Activated T-helper 9 cell treated with anti-CD3 and anti-CD28 coated beads, Interleukin-2, amount 50 U/mL, for 16 hours (primary cell): Measurements from ENCODE around the gene MAPK11.

ENCODE experiments used
- DNase-seq: peaks from one replicate; pipeline ENCODE4 v3.0.0-alpha.2; 2020; ENCODE audit warnings: low read depth

MAPK11 gene

DNA sequence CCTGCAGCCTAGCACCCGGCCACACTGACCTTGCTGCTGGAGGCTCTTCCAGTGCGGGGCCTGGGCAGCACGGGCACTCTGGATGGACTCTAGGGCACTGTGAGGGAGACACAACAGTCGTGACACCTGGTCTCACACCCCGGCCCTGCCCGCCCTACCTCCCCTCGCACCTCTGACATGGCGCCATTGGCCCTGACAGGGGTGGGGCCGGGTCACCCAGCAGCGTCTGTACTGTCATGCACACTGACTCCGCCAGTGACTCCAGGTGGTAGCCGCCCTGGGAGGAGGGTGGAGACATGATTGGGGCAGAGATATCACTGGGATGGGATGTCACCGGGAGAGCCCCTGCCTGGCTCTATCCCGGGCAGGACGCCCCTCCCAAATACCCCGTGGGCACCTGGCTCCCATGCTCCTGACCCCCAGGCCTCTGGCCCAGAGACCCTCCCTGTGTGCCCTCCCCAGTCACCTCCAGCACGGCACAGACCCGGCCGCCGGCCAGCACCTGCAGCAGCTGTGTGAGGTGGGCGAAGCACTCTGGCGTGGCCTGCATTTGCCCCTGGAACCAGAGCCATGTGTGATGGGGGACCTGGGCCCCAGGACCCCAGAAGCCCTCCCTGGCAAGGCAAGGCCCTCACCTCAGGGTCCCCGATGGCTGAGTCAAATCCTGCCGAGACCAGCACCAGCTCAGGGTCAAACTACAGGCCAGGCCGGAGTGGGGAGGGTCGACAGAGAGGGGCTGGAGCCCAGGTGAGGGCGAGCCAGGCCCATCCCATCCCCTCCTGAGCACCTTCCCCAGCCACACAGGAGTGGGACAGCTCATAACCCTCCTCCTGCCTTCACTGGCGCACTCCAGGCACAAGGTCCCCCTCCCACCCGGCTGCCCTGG is 21.7 kb downstream of the MAPK11 start:
- no peak for DNase-seq

DNA sequence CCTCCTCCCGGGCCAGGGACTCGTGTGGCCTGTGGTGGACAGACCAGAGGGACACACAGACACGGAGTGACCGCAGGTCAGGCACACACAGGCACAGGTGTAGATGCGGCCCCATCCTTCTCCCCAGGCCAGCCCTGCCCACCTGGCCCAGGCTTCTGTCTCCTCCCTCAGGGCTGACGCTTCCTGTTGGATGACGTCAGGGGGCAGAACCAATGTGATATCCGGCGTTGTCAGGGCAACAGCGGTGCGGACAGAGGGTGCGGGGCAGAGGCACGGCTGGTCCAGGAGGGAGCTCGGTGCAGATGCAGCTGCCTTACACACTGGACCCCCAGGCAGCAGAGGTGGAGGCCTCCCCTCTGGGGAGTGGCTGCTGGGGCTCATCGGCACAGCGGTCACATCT is 22.4 kb downstream of the MAPK11 start:
- DNase-seq = no peak

DNA sequence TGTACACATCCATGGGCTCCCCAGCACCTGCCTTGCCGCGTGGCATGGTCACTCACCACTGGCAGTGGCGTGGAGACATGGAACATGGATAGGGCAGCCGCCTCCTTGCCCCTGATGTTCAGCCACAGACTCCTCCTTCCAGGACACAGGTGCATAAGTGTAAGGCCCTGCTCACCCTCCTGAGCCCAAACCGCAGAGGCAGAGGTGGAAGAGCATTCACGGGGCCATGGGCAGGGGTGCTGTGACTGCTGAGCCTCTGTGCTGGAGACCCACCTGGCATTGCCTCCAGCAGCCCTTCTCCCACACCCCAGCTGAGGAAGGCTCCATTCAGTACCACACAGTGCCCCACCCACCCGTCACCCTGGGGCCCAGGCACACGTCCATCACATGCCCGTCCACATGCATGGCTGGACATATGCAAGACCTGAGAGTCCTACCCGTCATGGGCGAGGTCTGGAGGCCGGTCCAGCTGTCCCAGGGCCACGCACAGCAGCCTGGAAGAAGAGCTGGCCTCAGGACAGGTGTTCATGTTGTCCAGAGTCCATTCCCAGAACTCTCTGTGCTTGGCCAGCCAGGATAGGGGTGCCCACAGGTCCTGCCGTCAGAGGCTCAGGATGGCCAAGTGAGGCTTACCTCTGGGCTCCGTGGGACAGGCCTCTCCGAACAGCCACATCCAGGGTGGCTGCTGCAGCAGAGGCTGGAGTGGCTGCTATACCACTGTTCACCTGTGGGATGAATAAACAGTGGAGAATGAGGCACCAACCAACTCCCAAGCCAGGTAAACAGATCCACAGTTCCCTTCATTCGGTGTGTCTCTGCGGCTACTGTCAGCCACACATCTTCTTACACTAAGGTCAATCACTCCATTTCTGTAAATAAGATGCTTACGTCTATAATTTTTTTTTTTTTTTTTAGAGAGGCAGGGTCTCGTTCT is 23.7 kb downstream of the MAPK11 start:
- DNase-seq = no peak

DNA sequence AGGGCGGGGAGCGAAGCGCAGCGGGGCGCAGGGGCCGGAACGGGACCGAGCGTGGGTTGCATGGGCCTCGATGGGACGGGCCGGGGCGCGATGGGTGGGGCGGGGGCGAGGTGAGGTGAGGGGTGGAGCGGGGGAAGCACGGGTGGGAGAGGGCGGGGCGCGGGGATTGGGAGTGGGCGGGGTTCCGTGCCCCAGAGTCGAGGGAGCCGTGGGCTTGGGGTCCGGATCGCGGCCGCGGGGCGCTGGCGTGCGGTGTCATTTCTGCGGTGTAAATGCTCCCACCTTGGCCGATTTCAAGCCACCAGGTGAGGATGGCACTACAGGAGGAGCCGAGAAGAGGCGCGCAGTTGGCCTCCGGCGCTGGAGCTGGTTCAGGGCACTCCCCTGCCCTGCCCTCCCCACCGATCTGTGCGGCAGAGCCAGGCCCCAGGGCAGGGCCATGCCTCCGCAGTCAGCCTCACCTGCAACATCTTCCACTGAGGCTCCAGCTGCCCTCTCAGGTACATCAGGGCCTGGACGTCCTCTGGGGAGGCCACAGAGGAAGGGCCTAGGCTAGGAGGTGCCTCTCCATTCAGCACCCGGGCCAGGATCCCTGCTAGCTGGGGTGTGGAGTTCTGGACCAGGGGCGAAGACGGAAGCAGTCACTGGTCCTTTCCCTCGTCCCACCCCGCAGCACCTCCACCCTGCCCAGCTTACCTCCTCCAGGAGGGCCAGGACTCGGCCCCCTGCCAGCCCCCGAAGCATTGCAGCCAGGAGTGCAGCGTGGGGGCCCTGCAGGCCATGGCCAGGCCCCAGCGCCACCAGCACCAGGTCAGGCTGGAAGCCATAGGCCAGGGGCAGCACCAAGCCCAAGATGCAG is 24.7 kb downstream of the MAPK11 start:
- DNase-seq = no peak

DNA sequence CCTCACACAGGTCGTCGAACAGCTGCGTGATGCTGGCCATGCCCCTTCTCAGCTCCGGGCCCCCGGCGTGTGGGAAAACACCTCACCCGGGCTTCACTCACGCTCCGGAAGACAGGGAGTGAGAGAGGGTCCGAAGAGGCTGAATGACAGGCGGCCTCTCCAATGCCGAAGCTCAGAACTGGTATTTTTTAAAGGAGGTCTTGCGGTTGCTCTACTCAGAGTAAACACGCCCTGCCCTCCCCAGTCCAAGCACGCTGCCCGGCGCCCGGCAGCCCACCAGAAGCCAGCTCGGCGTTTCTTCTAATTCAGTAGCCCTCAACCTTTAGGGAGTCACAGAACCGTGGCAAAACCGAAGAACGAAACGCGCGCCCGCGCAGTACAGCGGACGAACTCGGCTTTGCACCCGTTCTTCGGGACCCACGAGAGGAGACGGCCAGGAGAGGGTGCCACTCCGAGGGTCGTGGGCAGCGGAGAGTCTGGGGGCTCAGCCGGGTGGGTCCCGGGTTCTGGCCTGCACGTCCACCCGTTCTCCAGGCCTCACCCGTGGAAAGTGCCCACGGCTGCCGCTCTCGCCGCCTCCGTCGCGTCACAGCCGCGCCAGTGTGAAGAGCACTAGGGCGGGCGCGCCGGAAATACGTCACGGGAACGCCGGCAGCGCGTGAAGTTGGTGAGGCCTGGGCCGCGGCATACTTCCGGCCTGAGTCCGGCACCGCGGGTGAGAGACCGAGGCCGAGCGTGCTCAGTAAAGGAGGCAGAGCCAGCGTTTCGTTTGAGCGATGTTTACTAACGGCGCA is 25.6 kb downstream of the MAPK11 start, which contains the start of gene TUBGCP6:
TUBGCP6 (minus strand) TSS at position 604 of the 794 bp plus-strand sequence; CDS start at position 40, 564 bp downstream.
- peak; percentile 90 for DNase-seq

DNA sequence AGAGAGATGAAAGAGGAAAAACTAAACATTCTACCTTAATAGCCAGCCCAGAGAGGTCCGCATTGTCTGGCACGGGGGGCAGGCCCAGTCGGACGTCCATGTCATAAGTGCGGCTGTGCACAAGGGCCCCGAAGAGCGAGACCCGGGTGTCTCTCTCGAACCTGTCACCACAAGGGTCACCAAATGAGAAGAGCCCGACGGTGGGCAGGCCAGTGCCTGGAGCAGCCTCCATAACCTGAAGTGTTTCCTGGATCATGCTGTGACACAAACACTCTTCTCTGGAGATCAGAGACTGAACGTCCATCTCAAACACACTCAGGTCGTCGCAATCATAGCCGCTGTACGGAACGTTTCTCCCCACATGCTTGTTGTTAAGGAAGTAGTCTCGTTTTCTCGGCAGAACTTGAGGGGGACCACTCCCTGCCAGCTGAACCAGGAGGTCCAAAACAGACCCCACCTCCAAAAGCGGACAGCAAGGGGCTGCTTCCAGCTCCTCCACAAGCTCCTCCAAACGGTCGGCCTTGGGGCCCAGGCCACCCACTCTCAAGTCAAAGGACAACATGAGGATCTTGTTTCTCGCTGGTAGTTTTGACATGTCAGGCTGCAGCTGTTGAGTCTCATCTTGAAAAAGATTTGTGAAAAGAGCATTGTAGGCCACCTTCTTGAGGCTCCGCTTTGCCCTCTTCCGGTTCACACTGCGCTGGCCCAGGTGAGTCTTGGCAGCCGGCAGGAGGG is 26.3 kb downstream of the MAPK11 start:
- no peak for DNase-seq

DNA sequence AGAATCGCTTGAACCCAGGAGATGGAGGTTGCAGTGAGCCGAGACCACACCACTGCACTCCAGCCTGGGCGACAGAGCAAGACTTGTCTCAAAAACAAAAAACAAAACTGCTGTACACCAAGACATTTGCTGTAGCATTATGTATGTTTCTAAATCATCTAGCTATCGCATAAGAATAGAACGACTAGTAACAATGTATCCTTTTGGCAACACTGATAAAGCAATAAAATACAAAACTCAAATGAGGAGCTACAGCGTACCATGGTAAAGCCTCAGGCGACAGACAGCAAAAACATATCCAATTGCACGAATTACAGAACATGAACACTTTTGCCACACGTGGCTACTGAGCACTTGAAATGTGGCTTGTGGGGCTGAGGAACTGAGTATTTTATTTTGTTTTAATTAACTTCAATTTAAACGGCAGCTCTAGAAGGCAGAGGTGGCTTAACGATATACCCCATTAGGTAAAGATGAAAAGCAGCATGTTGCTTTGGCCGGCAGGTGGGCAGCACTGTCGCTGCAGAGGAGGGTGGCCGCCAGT is 27.7 kb downstream of the MAPK11 start:
- no peak for DNase-seq

DNA sequence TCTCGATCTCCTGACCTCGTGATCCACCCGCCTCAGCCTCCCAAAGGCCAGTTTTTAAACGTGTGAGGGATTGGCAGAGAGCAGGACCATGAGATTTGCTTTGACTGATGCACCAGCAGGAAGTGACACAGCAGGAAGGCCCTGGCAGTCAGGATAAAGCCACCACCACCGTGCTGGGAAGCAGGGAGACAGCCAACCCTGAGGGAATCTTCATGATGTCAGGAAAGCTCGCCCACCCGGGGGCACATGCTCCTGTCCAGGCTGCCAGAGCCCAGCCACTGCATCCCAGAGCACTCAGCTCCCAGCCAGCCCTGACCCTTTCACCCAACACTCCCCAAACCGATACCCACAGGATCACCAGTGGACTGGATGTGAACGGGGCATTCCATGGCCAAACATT is 31.4 kb downstream of the MAPK11 start:
- no peak for DNase-seq

DNA sequence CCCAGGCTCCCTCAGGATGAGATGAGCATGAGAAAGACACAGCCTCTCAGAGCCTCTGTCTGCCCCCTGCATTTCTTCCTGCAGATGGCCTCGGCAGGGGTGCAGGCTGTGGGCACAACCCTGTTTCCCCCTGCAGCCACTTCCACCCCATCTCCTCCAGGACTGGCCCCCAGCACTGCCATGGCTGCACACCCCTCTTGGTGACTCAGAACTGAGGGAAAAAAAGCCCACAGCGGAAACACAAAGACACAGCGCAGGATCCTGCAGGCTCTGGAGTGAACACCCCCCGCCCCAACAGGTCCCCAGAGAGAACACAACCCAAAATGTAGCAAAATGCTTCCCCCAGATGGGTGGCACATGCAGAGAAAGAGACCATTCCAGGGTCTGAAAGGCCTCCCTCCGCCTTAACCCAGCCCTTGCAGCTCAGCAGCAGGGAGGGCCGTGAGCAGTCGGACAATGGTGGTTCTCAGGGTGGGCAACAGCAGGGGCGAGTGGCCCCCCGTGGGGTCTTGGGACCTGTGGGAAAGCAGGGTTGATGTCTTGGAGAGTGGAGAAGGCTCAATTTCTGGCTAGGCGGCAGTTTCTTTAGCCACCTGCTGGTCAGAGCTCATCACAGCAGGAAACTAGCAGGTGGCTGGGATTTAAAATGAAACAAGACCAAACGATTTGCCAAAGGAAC is 33.3 kb downstream of the MAPK11 start:
- DNase-seq = no peak

DNA sequence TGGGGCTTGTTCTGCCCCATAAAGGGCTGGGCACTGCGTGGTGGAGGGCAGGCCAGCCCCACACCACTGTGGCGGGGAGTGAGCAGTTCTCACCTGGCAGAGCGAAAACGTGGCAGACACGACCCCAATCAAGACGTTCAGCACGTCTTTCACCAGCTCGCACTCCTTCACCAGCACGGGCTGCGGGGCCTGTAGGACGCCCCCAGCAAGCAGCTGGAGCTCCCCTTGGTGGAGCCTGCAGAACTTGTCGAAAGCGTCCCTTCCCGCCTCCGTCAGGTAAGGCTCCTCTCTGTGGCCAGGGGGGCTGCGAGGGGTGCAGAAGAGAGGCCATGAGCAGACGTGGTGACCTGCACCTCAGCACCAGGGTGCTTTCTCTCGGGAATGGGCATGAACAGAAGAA is 37.0 kb downstream of the MAPK11 start:
- no peak for DNase-seq

DNA sequence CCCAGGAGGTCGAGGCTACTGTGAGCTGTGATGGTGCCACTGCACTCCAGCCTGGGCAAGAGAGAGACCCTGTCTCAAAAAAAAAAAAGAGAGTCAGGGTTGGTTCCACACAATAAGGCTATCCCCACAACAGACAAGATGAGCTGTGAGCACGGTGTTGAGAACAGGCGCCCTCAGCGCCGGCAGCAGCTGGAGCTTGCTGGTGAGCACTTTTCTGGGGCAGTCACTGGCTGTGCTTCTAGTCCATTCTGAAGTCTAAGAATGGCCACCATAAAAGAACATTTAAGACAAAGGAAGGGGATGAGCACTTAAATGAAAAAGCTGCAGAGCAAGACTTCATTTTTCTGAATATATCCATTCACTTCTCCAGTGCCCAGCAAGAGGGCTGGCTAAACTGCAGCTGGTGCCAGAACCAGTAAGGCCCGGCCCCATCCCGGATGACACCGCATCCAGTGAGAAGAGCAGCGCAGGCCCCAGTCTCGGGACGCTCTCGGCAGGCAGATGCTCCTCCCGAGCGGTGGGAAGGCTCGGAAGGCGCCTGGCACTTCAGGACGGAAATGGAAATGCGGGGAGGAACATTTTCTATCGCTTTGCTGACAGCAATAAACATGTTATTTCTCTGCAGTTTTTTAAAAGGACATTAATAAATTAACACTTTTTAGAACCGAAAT is 37.6 kb downstream of the MAPK11 start:
- no peak for DNase-seq

DNA sequence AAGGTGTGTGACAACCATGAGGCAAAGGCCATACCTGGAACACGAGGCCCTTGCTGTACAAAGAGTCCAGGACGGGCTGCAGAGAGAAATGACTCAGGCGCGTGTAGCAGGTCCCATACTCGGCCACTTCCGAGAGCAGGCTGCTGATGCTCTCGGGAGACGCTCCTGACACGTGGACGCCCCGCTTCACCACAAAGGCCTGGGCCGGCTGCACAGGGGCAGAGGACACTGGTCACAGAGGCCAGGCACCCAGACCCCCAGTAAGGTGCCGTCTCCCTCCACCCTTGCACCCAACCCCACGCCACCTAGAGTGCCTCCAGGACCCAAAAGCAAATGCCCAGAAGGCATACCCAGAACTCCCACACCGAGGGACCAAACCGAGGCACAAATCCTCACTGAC is 40.8 kb downstream of the MAPK11 start:
- no peak for DNase-seq

DNA sequence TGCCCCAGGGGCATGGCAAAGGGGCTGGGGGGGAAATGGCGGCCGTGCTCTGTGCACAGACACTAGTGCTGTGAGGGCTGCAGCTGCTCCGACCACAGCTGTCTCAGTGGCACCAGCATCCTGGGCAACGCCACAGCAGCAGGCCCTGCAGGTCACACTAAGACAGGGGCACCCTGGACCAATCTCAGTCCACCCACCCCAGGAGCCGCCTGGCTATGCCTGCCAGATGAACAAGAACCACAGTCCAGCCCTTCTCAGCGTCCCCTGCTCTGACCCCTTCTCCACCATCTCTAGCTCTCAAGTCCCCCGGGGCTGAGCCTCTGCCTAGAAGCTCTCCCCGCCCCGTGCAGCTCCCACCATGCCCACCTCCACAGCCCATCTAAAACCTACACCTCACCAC is 41.8 kb downstream of the MAPK11 start:
- no peak for DNase-seq

DNA sequence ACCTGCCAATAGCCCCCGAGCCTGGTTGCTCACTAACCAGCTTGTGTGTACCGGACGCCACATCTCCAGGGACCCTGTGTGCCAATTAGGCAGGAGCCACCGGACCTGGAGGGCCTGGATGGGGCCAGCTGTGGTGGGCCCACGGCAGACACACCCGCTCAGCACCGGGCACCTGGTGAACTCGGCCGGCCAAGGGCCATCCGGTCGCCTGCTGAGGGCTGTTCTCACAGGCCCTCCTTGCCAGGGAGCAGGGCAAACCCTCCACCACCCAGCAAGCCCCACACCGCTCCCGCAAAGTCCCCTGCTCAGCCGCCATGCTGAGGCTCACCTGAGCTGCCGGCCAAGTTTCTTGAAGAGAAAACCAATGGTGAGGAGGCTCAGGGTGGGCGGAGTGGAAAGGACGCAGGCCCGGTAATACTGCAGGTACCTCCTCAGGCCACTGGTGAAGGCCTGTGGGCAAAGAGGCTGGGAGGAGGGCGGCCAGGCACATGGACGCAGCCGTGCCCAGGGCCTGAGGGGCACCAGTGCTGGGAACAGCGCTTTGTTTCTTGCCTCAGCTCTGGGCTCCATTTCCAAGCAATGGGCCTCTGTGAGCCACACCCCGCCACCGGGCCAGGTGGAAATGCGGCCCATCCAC is 42.5 kb downstream of the MAPK11 start:
- DNase-seq = no peak

DNA sequence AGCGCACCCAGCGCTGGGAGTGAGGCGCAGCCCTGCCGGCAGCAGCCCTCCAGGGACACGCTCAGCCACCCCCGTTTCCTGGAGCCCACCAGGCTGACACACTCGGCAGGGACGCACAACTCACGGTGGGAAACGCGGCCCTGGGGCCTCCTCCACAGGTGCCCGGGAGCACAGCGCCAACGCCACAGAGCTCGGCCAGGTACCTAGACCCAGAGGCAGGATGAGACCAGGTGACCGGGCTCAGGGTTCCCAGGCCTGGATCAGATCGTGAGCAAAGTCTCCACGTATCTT is 43.4 kb downstream of the MAPK11 start:
- DNase-seq = no peak

DNA sequence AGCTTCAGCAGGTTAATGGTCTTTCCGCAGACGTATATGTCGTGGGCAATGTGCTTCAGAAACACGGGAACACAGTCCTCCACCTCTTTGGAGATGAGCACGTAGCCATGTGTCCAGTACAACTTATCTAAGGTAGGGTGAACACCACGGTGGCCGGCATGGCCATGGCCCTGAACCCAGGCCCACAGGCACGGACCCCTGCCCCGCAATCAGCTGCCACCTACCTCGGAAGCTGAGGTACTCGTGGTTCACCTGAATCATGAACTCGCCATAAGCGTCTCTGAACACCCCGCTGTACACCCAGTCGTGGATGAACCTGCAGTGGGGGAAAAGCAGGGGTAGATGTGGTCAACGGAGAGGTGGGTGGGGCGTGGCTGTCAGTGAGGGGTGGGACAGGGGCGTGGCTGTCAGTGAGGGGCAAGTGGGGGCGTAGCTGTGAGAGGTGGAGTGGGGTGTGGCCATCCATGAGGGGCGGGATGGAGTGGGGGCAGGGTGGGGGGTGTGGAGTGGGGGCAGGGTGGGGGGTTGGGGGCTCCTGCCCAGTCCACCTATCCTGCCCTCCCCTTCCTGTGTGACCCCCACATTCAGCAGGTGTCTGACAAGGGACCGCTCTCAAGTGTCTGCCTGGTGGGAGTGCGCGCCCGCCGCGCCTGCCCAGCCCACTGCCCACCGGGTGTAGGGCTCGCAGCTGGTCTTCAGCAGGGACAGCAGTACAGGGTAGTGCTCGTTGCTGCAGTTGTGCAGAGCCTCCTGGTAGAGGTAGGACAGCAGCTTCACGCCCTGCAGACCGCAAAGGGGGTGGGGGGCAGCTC is 43.9 kb downstream of the MAPK11 start:
- DNase-seq = no peak

DNA sequence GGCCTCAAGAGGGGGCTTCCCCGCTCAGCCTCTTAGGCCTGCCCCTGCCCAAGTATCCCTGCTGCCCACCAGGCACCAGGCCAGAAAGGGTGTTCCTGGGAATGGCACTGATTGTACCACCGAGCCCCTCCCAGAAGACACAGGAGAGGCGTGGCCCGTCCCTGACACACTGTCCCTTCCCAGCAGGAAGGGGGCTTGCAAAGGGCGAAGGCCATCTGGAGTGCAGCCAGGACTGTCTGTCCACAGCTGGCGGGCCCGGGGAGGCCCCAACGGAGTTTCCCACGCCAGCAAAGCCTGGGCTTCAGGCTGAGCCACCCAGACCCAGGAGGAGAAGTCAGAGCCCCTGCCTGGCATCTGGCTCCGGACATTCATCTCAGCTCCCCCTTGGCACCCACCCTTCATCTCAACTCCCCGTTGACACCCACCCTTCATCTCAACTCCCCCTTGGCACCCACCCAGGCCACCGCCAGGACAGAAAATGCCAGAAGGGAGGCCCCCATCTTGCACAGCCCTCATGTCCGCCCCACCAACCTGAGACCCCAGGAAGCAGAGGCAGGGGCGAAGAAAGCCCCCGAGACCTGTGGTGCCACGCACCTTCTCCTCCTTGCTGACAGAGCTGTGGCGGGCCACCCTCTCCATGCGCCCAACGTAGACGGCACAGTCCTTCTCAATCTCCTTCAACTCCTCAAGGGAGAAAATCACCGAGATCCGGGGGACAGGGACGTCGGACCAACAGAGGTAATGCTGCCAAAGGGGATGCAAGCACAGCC is 44.8 kb downstream of the MAPK11 start:
- no peak for DNase-seq
